Upper lobe of left lung (tissue), 6 donors: ENCODE results near the gene NIPBL. TPM values are rescaled to one million over a fixed set of nuclear protein-coding genes. Genes with fewer than 3 reads are reported as not detected.

Experiments
- ATAC-seq, 2 donors: fragments of 200-7000 bp; cut with Tn5 transposase; one replicate each; pipeline ENCODE4 v1.9.1; 2022; ENCODE audit warnings: mild to moderate bottlenecking in 2 of 2, moderate library complexity in 2 of 2; ENCODE audit not compliant: low FRiP score in 2 of 2
- DNase-seq, 2 donors: peaks; one replicate each; pipeline ENCODE4 v3.0.0-alpha.2; 2019 to 2020
- H3K27ac ChIP-seq, 4 donors: fragments of 200-600 bp; sonication (generic); one replicate each; pipeline ENCODE4 v1.5.1; 2016 to 2019
- H3K27me3 ChIP-seq, 4 donors: fragments of 200-600 bp; sonication (generic); one replicate each; pipeline ENCODE4 v1.5.1; 2017 to 2019
- H3K36me3 ChIP-seq, 4 donors: fragments of 200-600 bp; sonication (generic); one replicate each; pipeline ENCODE4 v1.5.1; 2016 to 2019
- H3K4me1 ChIP-seq, 4 donors: fragments of 200-600 bp; sonication (generic); one replicate each; pipeline ENCODE4 v1.5.1; 2018 to 2019
- H3K4me3 ChIP-seq, 4 donors: fragments of 200-600 bp; sonication (generic); one replicate each; pipeline ENCODE4 v1.5.1; 2017 to 2019; ENCODE audit warnings: mild to moderate bottlenecking in 2 of 4, moderate library complexity in 1 of 4
- H3K9me3 ChIP-seq, 4 donors: fragments of 200-600 bp; sonication (generic); one replicate each; pipeline ENCODE4 v1.5.1; 2018 to 2019
- CTCF ChIP-seq, 6 experiments: fragments of 450-650 bp in 4 of 6; fragments of 200-600 bp in 2 of 6; sonication (generic) in 2 of 6; IDR thresholded peaks; one replicate each; pipeline ENCODE4 v1.5.1; 2016 to 2019; ENCODE audit warnings: antibody characterized with exemption in 6 of 6
- EP300 ChIP-seq, 4 donors: sonication (generic); formaldehyde crosslinking; IDR thresholded peaks; one replicate each; pipeline ENCODE4 v1.5.1; 2017; ENCODE audit warnings: antibody characterized with exemption in 4 of 4, control low read depth in 2 of 4
- POLR2A ChIP-seq, 4 donors: fragments of 450-650 bp; IDR thresholded peaks; one replicate each; pipeline ENCODE4 v1.5.1; 2016 to 2017; ENCODE audit warnings: antibody characterized with exemption in 4 of 4, mild to moderate bottlenecking in 2 of 4
- POLR2AphosphoS5 ChIP-seq, 2 donors: sonication (generic); formaldehyde crosslinking; IDR thresholded peaks; one replicate each; pipeline ENCODE4 v1.5.1; 2017; ENCODE audit warnings: antibody characterized with exemption in 2 of 2
- WGBS, 2 donors: methylation state at CpG; one replicate each; pipeline ENCODE4 v1.1.5; 2017 to 2018; 5-methylcytosine and 5-hydroxymethylcytosine counted together
- total RNA-seq, 6 donors: library from RNA; depleted of rRNA in 4 of 6; stranded (reverse); fragments of >200 nt in 4 of 6; gene quantifications; one replicate each; pipeline versions ENCODE4 v1.1.0 to v1.2.1, GENCODE V29; 2016 to 2021
- donor health status: DM: no; HTN: no; CAD: no; lungs with moderate emphysema.
- donor health status: DM: no; HTN: yes; CAD: no; lungs with severe emphysema.

NIPBL gene
- total RNA-seq, 6 donors from 2014 or later: 39.2 to 75.2 (median 55.3) TPM

GRCh38 chr5:36958612-36959011 lies 82.0 kb downstream of the NIPBL start:
- ATAC-seq (no peak), DNase-seq (no peak)
- peaks cover 3 to 57% (median 13%) of the 10 kb centered on the region in 4 donors for H3K36me3 ChIP-seq
- TF ChIP-seq EP300 (IDR thresholded peaks at IDR 0.05) (no peak), POLR2AphosphoS5 (IDR thresholded peaks at IDR 0.05) (no peak)
- no peaks in the 10 kb centered on the region for H3K27me3 ChIP-seq
- H3K27ac ChIP-seq: no peak overlapping the region
- H3K4me1 ChIP-seq: peaks cover 0 to 2% (median 0%) of the 10 kb centered on the region in 4 donors
- no peaks in the 10 kb centered on the region for H3K9me3 ChIP-seq
- 78 to 91% methylated on average over 2 of the region's 2 CpGs for WGBS, 2 donors
- no peak overlapping the region for H3K4me3 ChIP-seq

DNA sequence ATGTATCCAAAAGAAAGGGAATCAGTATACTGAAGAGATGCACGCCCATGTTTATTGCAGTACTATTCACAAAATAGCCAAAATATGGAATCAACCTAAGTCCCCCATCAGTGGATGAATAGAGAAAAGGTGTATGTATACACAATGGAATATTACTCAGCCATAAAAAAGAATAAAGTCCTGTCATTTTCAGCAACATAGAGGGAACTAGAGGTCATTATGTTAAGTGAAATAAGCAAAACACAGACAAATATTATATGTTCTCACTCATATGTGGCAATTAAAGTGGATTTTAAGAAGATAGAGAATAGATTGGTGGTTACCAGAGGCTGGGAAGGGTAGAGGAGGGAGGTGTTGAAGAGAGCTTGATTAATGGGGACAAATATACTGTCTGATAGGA lies 88.6 kb downstream of the NIPBL start:
- 100% methylated on average over 1 of the region's 1 CpG for WGBS, 2 donors
- Histone ChIP-seq H3K4me1 (no peaks in the 10 kb centered on the region), H3K27ac (no peak overlapping the region), H3K27me3 (no peaks in the 10 kb centered on the region), H3K9me3 (no peaks in the 10 kb centered on the region), H3K4me3 (no peak overlapping the region), H3K36me3 (peaks cover 6 to 52% (median 12%) of the 10 kb centered on the region in 4 donors)
- no peak for TF ChIP-seq POLR2AphosphoS5 (IDR thresholded peaks at IDR 0.05)
- no peak for TF ChIP-seq POLR2A (IDR thresholded peaks at IDR 0.05)
- no peak for TF ChIP-seq CTCF (IDR thresholded peaks at IDR 0.05)
- TF ChIP-seq EP300 (IDR thresholded peaks at IDR 0.05): no peak
- DNase-seq (no peak), ATAC-seq (no peak)

- no peak overlapping the region for H3K4me3 ChIP-seq
- no peaks in the 10 kb centered on the region for H3K27me3 ChIP-seq
- ATAC-seq: no peak
- DNase-seq: no peak
- H3K9me3 ChIP-seq: no peaks in the 10 kb centered on the region
- H3K4me1 ChIP-seq: no peaks in the 10 kb centered on the region
- no peak overlapping the region for H3K27ac ChIP-seq
- peaks cover 0 to 65% (median 17%) of the 10 kb centered on the region in 4 donors for H3K36me3 ChIP-seq
- TF ChIP-seq CTCF (IDR thresholded peaks at IDR 0.05) (no peak), POLR2A (IDR thresholded peaks at IDR 0.05) (no peak), EP300 (IDR thresholded peaks at IDR 0.05) (no peak), POLR2AphosphoS5 (IDR thresholded peaks at IDR 0.05) (no peak)
- 98 to 99% methylated on average over 2 of the region's 2 CpGs for WGBS, 2 donors
These were observed 93.3 kb downstream of the NIPBL start for GRCh38 chr5:36969700-36970395.

- H3K4me3 ChIP-seq: no peak overlapping the region
- H3K9me3 ChIP-seq: no peaks in the 10 kb centered on the region
- H3K27ac ChIP-seq: no peak overlapping the region
- DNase-seq (no peak), ATAC-seq (no peak)
- peaks cover 6 to 43% (median 7%) of the 10 kb centered on the region in 4 donors for H3K36me3 ChIP-seq
- no peaks in the 10 kb centered on the region for H3K27me3 ChIP-seq
- TF ChIP-seq EP300 (IDR thresholded peaks at IDR 0.05) (no peak), POLR2AphosphoS5 (IDR thresholded peaks at IDR 0.05) (no peak), POLR2A (IDR thresholded peaks at IDR 0.05) (no peak), CTCF (IDR thresholded peaks at IDR 0.05) (no peak)
- no peaks in the 10 kb centered on the region for H3K4me1 ChIP-seq
These were observed 101.6 kb downstream of the NIPBL start for GRCh38 chr5:36978196-36978595.

DNA sequence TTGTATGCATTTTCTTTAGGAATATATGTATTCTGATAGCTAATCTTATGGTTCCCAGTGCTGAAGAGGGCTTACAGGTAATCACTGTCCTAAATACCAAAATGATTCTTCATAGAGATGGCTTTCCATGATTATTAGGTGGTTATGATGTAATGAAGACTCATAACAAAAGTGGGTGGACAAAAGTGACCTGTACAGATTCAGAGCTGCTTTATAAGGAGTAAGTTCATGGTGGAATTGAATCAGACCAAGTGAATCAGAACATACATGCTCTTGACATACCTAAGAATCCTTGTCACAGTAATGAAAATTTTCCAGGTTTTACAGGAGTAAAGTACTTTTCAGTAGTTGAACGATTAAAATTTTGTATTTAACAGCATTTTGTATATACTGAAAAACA lies 105.6 kb downstream of the NIPBL start:
- WGBS, 2 donors: 94% methylated on average over 1 of the region's 1 CpG
- no peak for TF ChIP-seq CTCF (IDR thresholded peaks at IDR 0.05)
- TF ChIP-seq EP300 (IDR thresholded peaks at IDR 0.05): no peak
- no peak for TF ChIP-seq POLR2AphosphoS5 (IDR thresholded peaks at IDR 0.05)
- no peak for TF ChIP-seq POLR2A (IDR thresholded peaks at IDR 0.05)
- Histone ChIP-seq H3K4me3 (no peak overlapping the region), H3K27ac (no peak overlapping the region), H3K27me3 (no peaks in the 10 kb centered on the region), H3K9me3 (no peaks in the 10 kb centered on the region), H3K4me1 (no peaks in the 10 kb centered on the region), H3K36me3 (peaks cover 0 to 24% (median 2%) of the 10 kb centered on the region in 4 donors)
- ATAC-seq (no peak), DNase-seq (no peak)
